PC-9 (cell line): ENCODE measurements around the gene ETV6.

Source experiments
- EZH2 ChIP-seq: fragments of 200-600 bp; sonication (generic); IDR thresholded peaks from 2 replicates; pipeline ENCODE4 v1.8.0; 2017; ENCODE audit warnings: antibody characterized with exemption, low read depth
- TF ChIP-seq, protein P1 (sequence below): fragments of 200-600 bp; sonication (generic); conservative IDR thresholded peaks from 2 replicates; pipeline ENCODE4 v1.6.1; 2017; ENCODE audit warnings: mixed run types, antibody characterized with exemption, mild to moderate bottlenecking, moderate library complexity

DNA sequence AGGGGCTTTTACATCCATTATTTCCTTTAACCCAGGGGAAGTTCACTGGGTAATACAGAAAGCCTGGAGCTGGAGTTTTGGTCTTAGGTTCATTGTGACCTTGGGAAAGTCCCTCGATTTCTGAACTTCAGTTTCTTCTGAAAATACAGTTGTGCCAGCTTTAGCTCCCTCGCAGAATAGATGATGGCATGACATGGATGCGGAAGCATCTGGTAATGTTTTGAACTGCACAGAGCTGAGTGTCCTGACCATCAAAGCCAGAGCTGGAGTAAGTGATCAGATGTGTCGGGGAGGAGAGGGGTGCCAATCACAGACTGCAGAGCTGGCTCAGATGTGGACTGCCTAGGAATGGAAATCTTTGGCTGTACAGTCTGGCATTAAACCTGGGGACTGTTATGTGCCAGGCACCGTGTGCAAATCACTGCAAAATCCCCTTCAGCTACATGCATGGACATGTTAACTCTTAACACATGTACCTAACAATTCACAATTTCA is 180.9 kb downstream of the ETV6 start:
- TF ChIP-seq, protein P1, sequence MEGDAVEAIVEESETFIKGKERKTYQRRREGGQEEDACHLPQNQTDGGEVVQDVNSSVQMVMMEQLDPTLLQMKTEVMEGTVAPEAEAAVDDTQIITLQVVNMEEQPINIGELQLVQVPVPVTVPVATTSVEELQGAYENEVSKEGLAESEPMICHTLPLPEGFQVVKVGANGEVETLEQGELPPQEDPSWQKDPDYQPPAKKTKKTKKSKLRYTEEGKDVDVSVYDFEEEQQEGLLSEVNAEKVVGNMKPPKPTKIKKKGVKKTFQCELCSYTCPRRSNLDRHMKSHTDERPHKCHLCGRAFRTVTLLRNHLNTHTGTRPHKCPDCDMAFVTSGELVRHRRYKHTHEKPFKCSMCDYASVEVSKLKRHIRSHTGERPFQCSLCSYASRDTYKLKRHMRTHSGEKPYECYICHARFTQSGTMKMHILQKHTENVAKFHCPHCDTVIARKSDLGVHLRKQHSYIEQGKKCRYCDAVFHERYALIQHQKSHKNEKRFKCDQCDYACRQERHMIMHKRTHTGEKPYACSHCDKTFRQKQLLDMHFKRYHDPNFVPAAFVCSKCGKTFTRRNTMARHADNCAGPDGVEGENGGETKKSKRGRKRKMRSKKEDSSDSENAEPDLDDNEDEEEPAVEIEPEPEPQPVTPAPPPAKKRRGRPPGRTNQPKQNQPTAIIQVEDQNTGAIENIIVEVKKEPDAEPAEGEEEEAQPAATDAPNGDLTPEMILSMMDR = no peak
- no peak for TF ChIP-seq EZH2
